HepG2 (cell line): ENCODE data around the gene GRK5. TPM values are rescaled to one million over a fixed set of nuclear protein-coding genes. Genes with fewer than 3 reads are reported as not detected.
A peak's percentile ranks its signal among the peaks of the same experiment; 100 is the strongest.

Experiments used
- AFF4 ChIP-seq: sonication (generic); formaldehyde crosslinking; IDR thresholded peaks from 2 replicates; pipeline ENCODE4 v1.4.0; 2020; ENCODE audit warnings: missing genetic modification reagents
- ARNT2 ChIP-seq: sonication (generic); formaldehyde crosslinking; IDR thresholded peaks from 2 replicates; pipeline ENCODE4 v1.8.0; 2022; ENCODE audit warnings: mild to moderate bottlenecking, low read depth, missing genetic modification reagents, moderate library complexity
- CENPT ChIP-seq: sonication (generic); formaldehyde crosslinking; IDR thresholded peaks from 2 replicates; pipeline ENCODE4 v1.8.0; 2022; ENCODE audit warnings: low read depth, mild to moderate bottlenecking, moderate library complexity, missing genetic modification reagents
- GLI4 ChIP-seq: sonication (generic); formaldehyde crosslinking; IDR thresholded peaks from 2 replicates; pipeline ENCODE4 v1.5.1; 2020; ENCODE audit warnings: missing genetic modification reagents, mild to moderate bottlenecking, moderate library complexity, borderline replicate concordance
- MAFF ChIP-seq: IDR thresholded peaks from 2 replicates; pipeline ENCODE4 v1.6.1; 2011; ENCODE audit warnings: low read depth, low read length, improper control_type of control experiment
- MATR3 ChIP-seq: sonication (generic); formaldehyde crosslinking; IDR thresholded peaks from 2 replicates; pipeline ENCODE4 v1.4.0; 2020; ENCODE audit warnings: missing genetic modification reagents
- MIER2 ChIP-seq: IDR thresholded peaks from 2 replicates; pipeline ENCODE4 v1.6.1; 2016; ENCODE audit warnings: missing biosample characterization, missing genetic modification reagents
- PHF20 ChIP-seq: sonication (generic); formaldehyde crosslinking; IDR thresholded peaks from 2 replicates; pipeline ENCODE4 v1.5.0; 2020; ENCODE audit warnings: mild to moderate bottlenecking, missing genetic modification reagents
- POGK ChIP-seq: sonication (generic); formaldehyde crosslinking; conservative IDR thresholded peaks from 2 replicates; pipeline ENCODE4 v1.8.0; 2022; ENCODE audit warnings: mild to moderate bottlenecking, moderate library complexity, missing genetic modification reagents
- PTBP1 ChIP-seq: fragments of 200-400 bp; formaldehyde crosslinking; IDR thresholded peaks from 2 replicates; pipeline ENCODE4 v1.6.1; 2018; ENCODE audit warnings: low read length, low read depth; ENCODE audit not compliant: poor library complexity, severe bottlenecking
- RBAK ChIP-seq: sonication (generic); formaldehyde crosslinking; IDR thresholded peaks from 2 replicates; pipeline ENCODE4 v1.5.1; 2020; ENCODE audit warnings: mild to moderate bottlenecking, missing genetic modification reagents
- SMAD3 ChIP-seq: sonication (generic); formaldehyde crosslinking; IDR thresholded peaks from 2 replicates; pipeline ENCODE4 v1.4.0; 2020; ENCODE audit warnings: missing genetic modification reagents
- ZBTB3 ChIP-seq: sonication (generic); formaldehyde crosslinking; IDR thresholded peaks from 2 replicates; pipeline ENCODE4 v1.4.0; 2020; ENCODE audit warnings: low read depth, mild to moderate bottlenecking, moderate library complexity, missing genetic modification reagents, borderline replicate concordance
- ZNF326 ChIP-seq: sonication (generic); formaldehyde crosslinking; IDR thresholded peaks from 2 replicates; pipeline ENCODE4 v1.4.0; 2020; ENCODE audit warnings: missing genetic modification reagents, borderline replicate concordance
- ZNF703 ChIP-seq: sonication (generic); formaldehyde crosslinking; IDR thresholded peaks from 2 replicates; pipeline ENCODE4 v1.5.1; 2020; ENCODE audit warnings: missing genetic modification reagents, mild to moderate bottlenecking, moderate library complexity, borderline replicate concordance
- ZNF773 ChIP-seq: sonication (generic); formaldehyde crosslinking; IDR thresholded peaks from 2 replicates; pipeline ENCODE4 v1.4.0; 2020; ENCODE audit warnings: missing genetic modification reagents, borderline replicate concordance
- polyA plus RNA-seq, 8 experiments: library from polyadenylated mRNA; depleted of rRNA in 3 of 8; stranded (reverse) in 7 of 8; unstranded in 1 of 8; fragments of >200 nt; fragmentation: Illumina TruSeq in 4 of 8; extraction: Trizol in 4 of 8; gene quantifications; 2 replicates each; pipeline versions ENCODE4 v1.2.1 to v1.2.3, GENCODE V29; 2011 to 2016; ENCODE audit warnings: low read depth in 4 of 8, missing spikeins in 1 of 8, mixed read lengths in 1 of 8; ENCODE audit not compliant: insufficient read depth in 1 of 8
- total RNA-seq, 5 experiments: library from RNA; depleted of rRNA; stranded (reverse); fragments of >200 nt; fragmentation: Illumina TruSeq; extraction: Trizol; gene quantifications; 2 replicates each; pipeline ENCODE4 v1.2.3, GENCODE V29; 2016; ENCODE audit warnings: low read depth in 1 of 5
- TF ChIP-seq, protein P1 (sequence below): sonication (generic); formaldehyde crosslinking; IDR thresholded peaks from 2 replicates; pipeline ENCODE4 v1.4.0; 2020; ENCODE audit warnings: missing genetic modification reagents
- TF ChIP-seq, protein P2 (sequence below): sonication (generic); formaldehyde crosslinking; IDR thresholded peaks from 2 replicates; pipeline ENCODE4 v1.4.0; 2020; ENCODE audit warnings: missing genetic modification reagents

Gene GRK5
- total and polyA plus RNA-seq, 2 of the 13 experiments (the other 11 are each of a cell fraction or from before 2014, with no cell fraction given), result 10.4 to 12.6 TPM

- TF ChIP-seq AFF4 (no peak), PHF20 (no peak), ZBTB3 (no peak), ZNF703 (CRISPR knock-in tag) (0 out of 2 replicates have a peak, but pooled peaks have one; percentile 48), POGK (CRISPR knock-in tag) (no peak), CENPT (CRISPR knock-in tag) (no peak), GLI4 (CRISPR knock-in tag) (no peak), PTBP1 (no peak), MIER2 (no peak), ZNF326 (CRISPR knock-in tag) (no peak), MATR3 (no peak), RBAK (no peak), MAFF (no peak), ARNT2 (CRISPR knock-in tag) (no peak; the same call in 1 of the 2 replicates), SMAD3 (no peak), ZNF773 (CRISPR knock-in tag) (no peak)
- TF ChIP-seq, protein P1, sequence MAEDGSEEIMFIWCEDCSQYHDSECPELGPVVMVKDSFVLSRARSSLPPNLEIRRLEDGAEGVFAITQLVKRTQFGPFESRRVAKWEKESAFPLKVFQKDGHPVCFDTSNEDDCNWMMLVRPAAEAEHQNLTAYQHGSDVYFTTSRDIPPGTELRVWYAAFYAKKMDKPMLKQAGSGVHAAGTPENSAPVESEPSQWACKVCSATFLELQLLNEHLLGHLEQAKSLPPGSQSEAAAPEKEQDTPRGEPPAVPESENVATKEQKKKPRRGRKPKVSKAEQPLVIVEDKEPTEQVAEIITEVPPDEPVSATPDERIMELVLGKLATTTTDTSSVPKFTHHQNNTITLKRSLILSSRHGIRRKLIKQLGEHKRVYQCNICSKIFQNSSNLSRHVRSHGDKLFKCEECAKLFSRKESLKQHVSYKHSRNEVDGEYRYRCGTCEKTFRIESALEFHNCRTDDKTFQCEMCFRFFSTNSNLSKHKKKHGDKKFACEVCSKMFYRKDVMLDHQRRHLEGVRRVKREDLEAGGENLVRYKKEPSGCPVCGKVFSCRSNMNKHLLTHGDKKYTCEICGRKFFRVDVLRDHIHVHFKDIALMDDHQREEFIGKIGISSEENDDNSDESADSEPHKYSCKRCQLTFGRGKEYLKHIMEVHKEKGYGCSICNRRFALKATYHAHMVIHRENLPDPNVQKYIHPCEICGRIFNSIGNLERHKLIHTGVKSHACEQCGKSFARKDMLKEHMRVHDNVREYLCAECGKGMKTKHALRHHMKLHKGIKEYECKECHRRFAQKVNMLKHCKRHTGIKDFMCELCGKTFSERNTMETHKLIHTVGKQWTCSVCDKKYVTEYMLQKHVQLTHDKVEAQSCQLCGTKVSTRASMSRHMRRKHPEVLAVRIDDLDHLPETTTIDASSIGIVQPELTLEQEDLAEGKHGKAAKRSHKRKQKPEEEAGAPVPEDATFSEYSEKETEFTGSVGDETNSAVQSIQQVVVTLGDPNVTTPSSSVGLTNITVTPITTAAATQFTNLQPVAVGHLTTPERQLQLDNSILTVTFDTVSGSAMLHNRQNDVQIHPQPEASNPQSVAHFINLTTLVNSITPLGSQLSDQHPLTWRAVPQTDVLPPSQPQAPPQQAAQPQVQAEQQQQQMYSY (CRISPR knock-in tag), result no peak; the same call in 1 of the 2 replicates
- TF ChIP-seq, protein P2, sequence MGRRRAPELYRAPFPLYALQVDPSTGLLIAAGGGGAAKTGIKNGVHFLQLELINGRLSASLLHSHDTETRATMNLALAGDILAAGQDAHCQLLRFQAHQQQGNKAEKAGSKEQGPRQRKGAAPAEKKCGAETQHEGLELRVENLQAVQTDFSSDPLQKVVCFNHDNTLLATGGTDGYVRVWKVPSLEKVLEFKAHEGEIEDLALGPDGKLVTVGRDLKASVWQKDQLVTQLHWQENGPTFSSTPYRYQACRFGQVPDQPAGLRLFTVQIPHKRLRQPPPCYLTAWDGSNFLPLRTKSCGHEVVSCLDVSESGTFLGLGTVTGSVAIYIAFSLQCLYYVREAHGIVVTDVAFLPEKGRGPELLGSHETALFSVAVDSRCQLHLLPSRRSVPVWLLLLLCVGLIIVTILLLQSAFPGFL, result no peak
Observed at GRCh38 chr10:119177708-119178371, 29.5 kb upstream of the GRK5 start (continued).
